IMR-90 (cell line): ENCODE results near the gene SNCG. TPM values are rescaled to one million over a fixed set of nuclear protein-coding genes. Genes with fewer than 3 reads are reported as not detected.

Experiments
- ATAC-seq: fragments of 200-7000 bp; cut with Tn5 transposase; 2 replicates; pipeline ENCODE4 v1.9.1; 2020; ENCODE audit warnings: low read depth, mild to moderate bottlenecking, moderate library complexity
- BruUV-seq: library from RNA; stranded (reverse); fragments of 400-500 nt; replicated peaks from 2 replicates; lab custom pipeline; 2021; lab: Mats Ljungman, UMichigan
- CTCF ChIA-PET: fragments of 300-600 bp; formaldehyde crosslinking; extraction: SDS; loops from one replicate; lab custom pipeline; 2021; ENCODE audit warnings: antibody characterized with exemption; lab: Yijun Ruan, JAX
- POLR2A ChIA-PET: fragments of 300-600 bp; sonication (Branson Sonifier 250); formaldehyde crosslinking; loops from one replicate; lab custom pipeline; 2022; ENCODE audit warnings: antibody characterized with exemption; ENCODE audit not compliant: unreplicated experiment; lab: Charles Lee
- DNase-seq: peaks from one replicate; pipeline ENCODE4 v3.0.0; 2013
- H2AFZ ChIP-seq: replicated peaks from 2 replicates; pipeline ENCODE3; 2013; ENCODE audit warnings: low read length, mild to moderate bottlenecking; ENCODE audit not compliant: poor library complexity
- H2AK5ac ChIP-seq: 2 replicates; pipeline ENCODE4 v1.6.1; 2013; ENCODE audit warnings: low read depth, low read length, inconsistent platforms
- H2AK9ac ChIP-seq: replicated peaks from 2 replicates; pipeline ENCODE3; 2013; ENCODE audit warnings: mild to moderate bottlenecking, low read depth, low read length, moderate library complexity; ENCODE audit not compliant: poor library complexity
- H2BK120ac ChIP-seq: 2 replicates; pipeline ENCODE4 v1.6.1; 2013; ENCODE audit warnings: low read depth, low read length, inconsistent platforms
- H2BK15ac ChIP-seq: 3 replicates; pipeline ENCODE4 v1.6.1; 2013; ENCODE audit warnings: low read depth, low read length, inconsistent platforms
- H2BK20ac ChIP-seq: 2 replicates; pipeline ENCODE4 v1.6.1; 2013; ENCODE audit warnings: low read depth, mild to moderate bottlenecking, inconsistent platforms, low read length, moderate library complexity
- H2BK5ac ChIP-seq: 2 replicates; pipeline ENCODE4 v1.6.1; 2013; ENCODE audit warnings: mild to moderate bottlenecking, low read depth, low read length, inconsistent platforms; ENCODE audit not compliant: poor library complexity, severe bottlenecking
- H3K14ac ChIP-seq: replicated peaks from 2 replicates; pipeline ENCODE4 v1.6.1; 2013; ENCODE audit warnings: low read depth, low read length, inconsistent platforms
- H3K18ac ChIP-seq: 2 replicates; pipeline ENCODE4 v1.6.1; 2013; ENCODE audit warnings: low read depth, low read length, control low read depth
- H3K23ac ChIP-seq: 2 replicates; pipeline ENCODE4 v1.6.1; 2013; ENCODE audit warnings: low read depth, low read length, inconsistent platforms
- H3K27ac ChIP-seq: 2 replicates; pipeline ENCODE4 v1.5.1; 2013; ENCODE audit warnings: mild to moderate bottlenecking, control low read depth, low read length; ENCODE audit not compliant: insufficient read depth
- H3K27me3 ChIP-seq: 2 replicates; pipeline ENCODE4 v1.6.1; 2013; ENCODE audit warnings: low read length; ENCODE audit not compliant: control insufficient read depth, insufficient read depth
- H3K36me3 ChIP-seq: 2 replicates; pipeline ENCODE4 v1.6.1; 2013; ENCODE audit warnings: low read length, mixed read lengths; ENCODE audit not compliant: control insufficient read depth, insufficient read depth
- H3K4ac ChIP-seq: 2 replicates; pipeline ENCODE4 v1.6.1; 2013; ENCODE audit warnings: low read depth, low read length, inconsistent platforms
- H3K4me1 ChIP-seq: 2 replicates; pipeline ENCODE4 v1.6.1; 2013; ENCODE audit warnings: low read length, mixed read lengths; ENCODE audit not compliant: control insufficient read depth, insufficient read depth
- H3K4me2 ChIP-seq: 2 replicates; pipeline ENCODE4 v1.6.1; 2013; ENCODE audit warnings: low read depth, mild to moderate bottlenecking, control low read depth, low read length, moderate library complexity
- H3K4me3 ChIP-seq: 2 replicates; pipeline ENCODE4 v1.5.1; 2013; ENCODE audit warnings: low read depth, mild to moderate bottlenecking, control low read depth, low read length, moderate library complexity; ENCODE audit not compliant: insufficient read depth
- H3K56ac ChIP-seq: 2 replicates; pipeline ENCODE4 v1.6.1; 2013; ENCODE audit warnings: low read length, inconsistent platforms; ENCODE audit not compliant: insufficient read depth; ENCODE audit errors: extremely low read depth
- H3K79me1 ChIP-seq, 2 experiments: 2 replicates each; pipeline ENCODE4 v1.6.1; 2013; ENCODE audit warnings: low read length in 2 of 2, inconsistent platforms in 1 of 2, low read depth in 1 of 2
- H3K9ac ChIP-seq: 2 replicates; pipeline ENCODE4 v1.6.1; 2013; ENCODE audit warnings: low read depth, low read length, control low read depth
- H3K9me1 ChIP-seq: 2 replicates; pipeline ENCODE4 v1.6.1; 2013; ENCODE audit warnings: low read length, inconsistent platforms; ENCODE audit not compliant: insufficient read depth
- H3K9me3 ChIP-seq: 2 replicates; pipeline ENCODE4 v1.6.1; 2013; ENCODE audit warnings: low read length; ENCODE audit not compliant: control insufficient read depth, insufficient read depth
- H4K20me1 ChIP-seq: 2 replicates; pipeline ENCODE4 v1.6.1; 2013; ENCODE audit warnings: low read length, inconsistent platforms; ENCODE audit not compliant: insufficient read depth
- H4K5ac ChIP-seq: 2 replicates; pipeline ENCODE4 v1.6.1; 2013; ENCODE audit warnings: mild to moderate bottlenecking, low read depth, low read length, control low read depth
- H4K8ac ChIP-seq, 2 experiments: 2 replicates each; pipeline ENCODE4 v1.6.1; 2013; ENCODE audit warnings: low read depth in 2 of 2, low read length in 2 of 2, control low read depth in 1 of 2, inconsistent platforms in 1 of 2
- H4K91ac ChIP-seq: 2 replicates; pipeline ENCODE4 v1.6.1; 2013; ENCODE audit warnings: low read depth, low read length, inconsistent platforms; ENCODE audit not compliant: insufficient read depth
- BHLHE40 ChIP-seq: fragments of 150-350 bp; IDR thresholded peaks from 2 replicates; pipeline ENCODE4 v1.6.1; 2016; ENCODE audit warnings: mild to moderate bottlenecking, low read depth, low read length
- CEBPB ChIP-seq: IDR thresholded peaks from 2 replicates; pipeline ENCODE4 v1.6.1; 2012; ENCODE audit warnings: low read depth, low read length, improper control_type of control experiment
- CHD1 ChIP-seq: IDR thresholded peaks from 2 replicates; pipeline ENCODE4 v1.6.1; 2012; ENCODE audit warnings: low read depth, low read length, improper control_type of control experiment
- CTCF ChIP-seq: conservative IDR thresholded peaks from 2 replicates; pipeline ENCODE4 v1.5.1; 2012; ENCODE audit warnings: mild to moderate bottlenecking, low read depth, low read length, improper control_type of control experiment
- FOS ChIP-seq: fragments of 150-350 bp; IDR thresholded peaks from 2 replicates; pipeline ENCODE4 v1.6.1; 2016; ENCODE audit warnings: low read depth, low read length
- MAFK ChIP-seq: IDR thresholded peaks from 2 replicates; pipeline ENCODE4 v1.6.1; 2012; ENCODE audit warnings: low read depth, low read length, improper control_type of control experiment
- MAZ ChIP-seq: IDR thresholded peaks from 2 replicates; pipeline ENCODE4 v1.6.1; 2012; ENCODE audit warnings: low read depth, mild to moderate bottlenecking, low read length, improper control_type of control experiment, moderate library complexity, borderline replicate concordance
- MXI1 ChIP-seq: IDR thresholded peaks from 2 replicates; pipeline ENCODE4 v1.6.1; 2012; ENCODE audit warnings: low read depth, mild to moderate bottlenecking, low read length, moderate library complexity, borderline replicate concordance
- NFE2L2 ChIP-seq: fragments of 150-350 bp; IDR thresholded peaks from 2 replicates; pipeline ENCODE4 v1.6.1; 2016; ENCODE audit warnings: low read depth, mild to moderate bottlenecking, low read length
- POLR2A ChIP-seq: IDR thresholded peaks from 2 replicates; pipeline ENCODE4 v1.6.1; 2012; ENCODE audit warnings: mild to moderate bottlenecking, low read depth, low read length
- RAD21 ChIP-seq: IDR thresholded peaks from 2 replicates; pipeline ENCODE4 v1.6.1; 2012; ENCODE audit warnings: low read length, improper control_type of control experiment
- RCOR1 ChIP-seq: IDR thresholded peaks from 2 replicates; pipeline ENCODE4 v1.6.1; 2012; ENCODE audit warnings: mild to moderate bottlenecking, low read length, improper control_type of control experiment; ENCODE audit not compliant: insufficient replicate concordance
- RFX5 ChIP-seq: IDR thresholded peaks from 2 replicates; pipeline ENCODE4 v1.8.0; 2012; ENCODE audit warnings: low read depth, mild to moderate bottlenecking, low read length, moderate library complexity
- SMC3 ChIP-seq: fragments of 150-350 bp; IDR thresholded peaks from 2 replicates; pipeline ENCODE4 v1.6.1; 2016; ENCODE audit warnings: low read depth, mild to moderate bottlenecking, antibody characterized with exemption, low read length, moderate library complexity
- WGBS, 2 experiments: methylation state at CpG; one replicate each; pipeline versions ENCODE4 v1.1.5 to v1.1.7; 2013; ENCODE audit warnings: missing lambda C conversion rate in 2 of 2; ENCODE audit not compliant: insufficient read length in 1 of 2; ENCODE audit errors: extremely low coverage in 2 of 2; 5-methylcytosine and 5-hydroxymethylcytosine counted together
- dilution Hi-C: fragments of 300-500 bp; cut with HindIII; formaldehyde crosslinking; loops from one replicate; pipeline ENCODE4 v1.14.3; 2018; ENCODE audit warnings: low sequenced_read_pairs; ENCODE audit not compliant: unreplicated experiment
- in situ Hi-C: fragments of 300-500 bp; cut with MboI; formaldehyde crosslinking; loops from 3 replicates; pipeline ENCODE4 v1.14.3; 2019; ENCODE audit warnings: low sequenced_read_pairs, inconsistent platforms, mixed read lengths
- intact Hi-C: fragments of 100-400 bp; cut with micrococcal nuclease; formaldehyde crosslinking; loops from 2 replicates; pipeline ENCODE4 v1.10.0; 2022
- polyA plus RNA-seq, 3 experiments: library from polyadenylated mRNA; depleted of rRNA; stranded (reverse); fragments of >200 nt; gene quantifications; 2 replicates each; pipeline ENCODE4 v1.2.3, GENCODE V29; 2012; ENCODE audit warnings: low replicate concordance in 1 of 3
- total RNA-seq: library from RNA; depleted of rRNA; stranded (reverse); fragments of >200 nt; gene quantifications from 2 replicates; pipeline ENCODE4 v1.2.3, GENCODE V29; 2012
- TF ChIP-seq, protein P1 (sequence below): fragments of 150-350 bp; IDR thresholded peaks from 2 replicates; pipeline ENCODE4 v1.6.1; 2017; ENCODE audit warnings: mild to moderate bottlenecking, antibody characterized with exemption, low read length, low read depth
- TF ChIP-seq, protein P2 (sequence below): fragments of 150-350 bp; IDR thresholded peaks from 2 replicates; pipeline ENCODE4 v1.6.1; 2016; ENCODE audit warnings: low read depth, mild to moderate bottlenecking, low read length, moderate library complexity, borderline replicate concordance

SNCG gene
- total and polyA plus RNA-seq, 2 of the 4 experiments (the other 2 are of a cell fraction): 10.6 to 19.0 TPM

GRCh38 chr10:86950349-86950748, 8.1 kb upstream of the SNCG start:
- H3K4me1 ChIP-seq: peaks cover 7% of the 10 kb centered on the region
- H4K20me1 ChIP-seq: no peaks in the 10 kb centered on the region
- no peaks in the 10 kb centered on the region for H3K79me1 ChIP-seq
- H3K4ac ChIP-seq: no peak overlapping the region
- H4K5ac ChIP-seq: no peak overlapping the region
- H2AFZ ChIP-seq: peak overlapping the region; percentile 65
- H3K23ac ChIP-seq: no peak overlapping the region
- no peak overlapping the region for H2BK20ac ChIP-seq
- H4K8ac ChIP-seq: no peak overlapping the region
- H3K9me1 ChIP-seq: no peaks in the 10 kb centered on the region; the same call in 1 of the 2 replicates
- dilution Hi-C loops: no loop called here
- H3K9ac ChIP-seq: no peak overlapping the region
- H2AK5ac ChIP-seq: no peak overlapping the region
- ATAC-seq (no peak), DNase-seq (no peak)
- no peak overlapping the region for H2BK120ac ChIP-seq
- ChIA-PET CTCF (no interaction called here), POLR2A (no interaction called here)
- no peak overlapping the region for H2BK15ac ChIP-seq
- no TSS peak for BruUV-seq
- no peak overlapping the region for H3K56ac ChIP-seq
- no peak overlapping the region for H3K27ac ChIP-seq
- H3K14ac ChIP-seq: no peak overlapping the region
- H2AK9ac ChIP-seq: no peak overlapping the region
- H3K9me3 ChIP-seq: peaks cover 3% of the 10 kb centered on the region
- peaks cover 14% of the 10 kb centered on the region for H3K27me3 ChIP-seq
- no peak overlapping the region for H3K4me2 ChIP-seq
- TF ChIP-seq, protein P1, sequence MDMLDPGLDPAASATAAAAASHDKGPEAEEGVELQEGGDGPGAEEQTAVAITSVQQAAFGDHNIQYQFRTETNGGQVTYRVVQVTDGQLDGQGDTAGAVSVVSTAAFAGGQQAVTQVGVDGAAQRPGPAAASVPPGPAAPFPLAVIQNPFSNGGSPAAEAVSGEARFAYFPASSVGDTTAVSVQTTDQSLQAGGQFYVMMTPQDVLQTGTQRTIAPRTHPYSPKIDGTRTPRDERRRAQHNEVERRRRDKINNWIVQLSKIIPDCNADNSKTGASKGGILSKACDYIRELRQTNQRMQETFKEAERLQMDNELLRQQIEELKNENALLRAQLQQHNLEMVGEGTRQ: no peak
- TF ChIP-seq CTCF (no peak), RAD21 (no peak), MXI1 (no peak), MAFK (no peak), FOS (no peak), CEBPB (no peak), RFX5 (no peak), SMC3 (no peak), POLR2A (no peak), CHD1 (no peak), MAZ (no peak), RCOR1 (no peak), BHLHE40 (no peak), NFE2L2 (no peak)
- TF ChIP-seq, protein P2, sequence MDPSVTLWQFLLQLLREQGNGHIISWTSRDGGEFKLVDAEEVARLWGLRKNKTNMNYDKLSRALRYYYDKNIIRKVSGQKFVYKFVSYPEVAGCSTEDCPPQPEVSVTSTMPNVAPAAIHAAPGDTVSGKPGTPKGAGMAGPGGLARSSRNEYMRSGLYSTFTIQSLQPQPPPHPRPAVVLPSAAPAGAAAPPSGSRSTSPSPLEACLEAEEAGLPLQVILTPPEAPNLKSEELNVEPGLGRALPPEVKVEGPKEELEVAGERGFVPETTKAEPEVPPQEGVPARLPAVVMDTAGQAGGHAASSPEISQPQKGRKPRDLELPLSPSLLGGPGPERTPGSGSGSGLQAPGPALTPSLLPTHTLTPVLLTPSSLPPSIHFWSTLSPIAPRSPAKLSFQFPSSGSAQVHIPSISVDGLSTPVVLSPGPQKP: no peak
- in situ Hi-C loops: no loop called here
- H2BK5ac ChIP-seq: no peak overlapping the region
- H4K91ac ChIP-seq: no peak overlapping the region
- no CpG with 5 or more reads among the region's 1 CpG for WGBS, 2 experiments
- H3K36me3 ChIP-seq: no peaks in the 10 kb centered on the region
- no peak overlapping the region for H3K4me3 ChIP-seq
- no peak overlapping the region for H3K18ac ChIP-seq
- intact Hi-C loops: no loop called here
